T47D (cell line): ENCODE measurements around the gene PIGL.

Source experiments
- DNase-seq, 2 experiments: peaks; one replicate each; pipeline versions ENCODE4 v3.0.0 to v3.0.0-alpha.2; 2011 to 2012; ENCODE audit warnings: low read depth in 1 of 2, low spot score in 1 of 2
- JUND ChIP-seq: IDR thresholded peaks from 2 replicates; pipeline ENCODE4 v1.6.1; 2012; ENCODE audit warnings: low read depth
- in situ Hi-C: cut with HindIII; loops from 2 replicates; pipeline ENCODE4 v1.10.0; 2016; ENCODE audit warnings: low sequenced_read_pairs, low pct_unique_long_range_greater_than_20kb

The PIGL gene

DNA sequence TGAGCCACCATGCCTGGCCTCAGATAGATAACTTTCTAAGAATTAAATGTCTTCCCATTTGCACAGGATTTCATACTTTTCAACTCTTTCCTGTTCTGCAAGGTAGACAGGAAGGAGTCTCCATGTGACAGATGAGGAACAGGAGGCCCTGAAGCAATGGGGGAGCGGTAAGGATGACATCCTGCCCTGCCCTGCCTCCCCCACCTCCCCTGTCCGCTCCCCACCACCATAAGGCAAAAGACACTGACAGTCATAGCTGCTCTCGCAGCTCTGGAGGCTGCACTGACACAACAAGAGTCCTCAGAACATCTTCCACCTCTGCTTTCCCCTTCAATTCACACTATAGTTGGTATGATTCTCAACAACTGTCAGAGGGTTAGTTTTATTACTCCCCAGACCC, 126.6 kb downstream of the PIGL start:
- DNase-seq = no peak
- in situ Hi-C loops = no loop called here
- TF ChIP-seq JUND = no peak

DNA sequence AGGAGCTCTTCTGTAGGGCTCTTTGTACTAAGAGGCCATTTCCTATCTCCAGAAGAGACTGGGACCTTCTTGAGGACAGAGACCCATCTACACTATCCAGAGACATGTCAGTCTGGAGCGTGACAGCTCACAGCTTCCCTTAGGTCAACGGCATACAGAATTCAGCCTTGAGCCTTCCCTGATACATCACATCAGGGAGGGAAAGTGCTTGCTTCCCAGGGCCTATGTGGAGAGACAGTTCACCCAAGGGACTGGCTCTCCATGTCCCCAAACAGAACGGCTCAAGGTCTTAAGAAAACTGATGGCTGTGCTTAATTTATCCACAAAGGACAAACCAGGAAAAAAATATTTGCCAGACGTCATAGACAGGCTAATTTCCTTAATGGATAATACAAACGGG, 128.6 kb downstream of the PIGL start:
- no peak for TF ChIP-seq JUND
- no peak for DNase-seq
- in situ Hi-C loops = no loop called here

- TF ChIP-seq JUND = no peak
- in situ Hi-C loops = no loop called here
These were observed 129.8 kb downstream of the PIGL start for GRCh38 chr17:16346721-16347271.

DNA sequence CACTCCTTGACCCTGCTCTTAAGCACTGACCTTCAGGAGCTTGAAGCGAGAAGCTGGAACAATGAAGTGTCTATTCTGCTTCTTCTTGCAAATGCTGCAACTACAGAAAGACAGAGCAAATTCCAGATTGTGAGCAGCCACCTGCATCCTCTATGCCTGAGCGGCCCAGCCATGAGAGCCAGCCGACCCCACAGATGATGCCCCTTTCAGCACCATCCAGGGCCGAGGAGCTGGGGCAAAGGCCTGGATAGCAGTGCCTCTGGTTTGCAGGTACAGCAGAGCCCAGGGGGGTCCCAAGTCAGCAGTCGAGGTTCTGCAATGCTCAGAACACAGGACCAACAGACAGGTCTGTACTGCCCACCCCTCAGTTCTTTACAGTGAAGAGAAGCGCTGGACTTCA, 131.6 kb downstream of the PIGL start:
- in situ Hi-C loops = no loop called here
- no peak for TF ChIP-seq JUND
- DNase-seq = no peak

More at GRCh38 chr17:16346721-16347271, 129.8 kb downstream of the PIGL start:
- DNase-seq = no peak

GRCh38 chr17:16349431-16349830, 132.4 kb downstream of the PIGL start:
- in situ Hi-C loops = no loop called here
- no peak for TF ChIP-seq JUND
- no peak for DNase-seq

- in situ Hi-C loops = no loop called here
- TF ChIP-seq JUND = no peak
- DNase-seq = no peak
These were observed 134.8 kb downstream of the PIGL start for GRCh38 chr17:16351831-16352230.

GRCh38 chr17:16352303-16352666, 135.3 kb downstream of the PIGL start:
- in situ Hi-C loops = no loop called here
- DNase-seq = peak in 1 of 2 experiments; percentile 4
- no peak for TF ChIP-seq JUND

DNA sequence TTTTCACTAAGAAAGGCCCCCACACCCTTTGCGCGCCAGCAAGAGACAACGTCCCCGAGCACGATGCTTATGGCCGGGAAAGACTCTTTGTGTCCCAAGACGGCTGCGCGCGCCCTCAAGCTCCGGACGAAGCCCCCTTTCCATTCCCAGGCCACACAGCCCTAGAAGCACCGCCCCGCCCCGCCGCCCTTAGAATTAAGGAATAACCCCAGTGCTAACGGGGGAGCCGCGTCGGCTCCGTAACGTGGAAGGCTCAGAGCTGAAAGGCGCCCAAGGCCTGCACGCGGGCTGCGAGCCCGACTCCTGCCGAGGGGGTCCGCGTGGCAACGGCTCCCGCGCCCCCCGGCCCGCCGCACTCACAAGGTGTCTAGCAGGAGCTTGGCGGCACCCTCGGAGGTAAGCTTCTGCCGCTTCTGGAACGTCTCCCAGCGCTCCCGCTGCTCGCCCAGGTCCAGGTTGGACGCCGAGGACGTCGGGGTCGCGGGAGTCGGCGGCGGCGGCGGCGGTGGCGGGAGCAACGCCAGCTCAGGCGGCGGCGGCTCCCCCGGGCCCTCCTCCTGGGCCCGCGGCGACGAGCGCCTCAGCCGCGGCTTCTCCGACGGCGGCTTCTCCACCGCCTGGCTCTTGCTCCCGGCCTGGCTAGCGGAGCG, 135.8 kb downstream of the PIGL start:
- no peak for TF ChIP-seq JUND
- in situ Hi-C loops = no loop called here
- no peak for DNase-seq

GRCh38 chr17:16353317-16354174, 136.5 kb downstream of the PIGL start, which contains the start of gene CENPV:
TSS of gene CENPV (minus strand) at chr17:16353469. CDS start at chr17:16353436, 33 bp downstream.
- no peak for TF ChIP-seq JUND
- in situ Hi-C loops = no loop called here
- DNase-seq = peak; percentile 5 to 33

DNA sequence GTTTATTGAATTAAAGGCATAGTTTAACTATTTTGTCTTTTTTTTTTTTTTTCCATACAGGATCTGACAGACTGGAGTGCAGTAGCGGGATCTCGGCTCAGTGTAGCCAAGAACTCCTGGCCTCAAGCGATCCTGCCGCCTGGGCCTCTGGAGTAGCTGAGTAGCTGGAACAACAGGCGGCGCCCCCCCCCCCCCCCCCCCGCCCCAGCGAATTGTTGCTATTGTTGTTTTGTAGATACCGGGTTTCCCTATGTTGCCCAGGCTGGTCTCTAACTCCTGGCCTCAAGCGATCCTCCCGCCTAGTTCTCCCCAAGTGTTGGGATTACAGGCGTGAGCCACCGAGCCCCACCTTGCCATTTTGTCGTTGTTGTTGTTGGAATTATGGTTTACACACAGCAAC, 137.6 kb downstream of the PIGL start:
- no peak for TF ChIP-seq JUND
- in situ Hi-C loops = no loop called here
- no peak for DNase-seq

GRCh38 chr17:16358394-16358793, 141.4 kb downstream of the PIGL start:
- TF ChIP-seq JUND = no peak
- in situ Hi-C loops = no loop called here
- DNase-seq = no peak

DNA sequence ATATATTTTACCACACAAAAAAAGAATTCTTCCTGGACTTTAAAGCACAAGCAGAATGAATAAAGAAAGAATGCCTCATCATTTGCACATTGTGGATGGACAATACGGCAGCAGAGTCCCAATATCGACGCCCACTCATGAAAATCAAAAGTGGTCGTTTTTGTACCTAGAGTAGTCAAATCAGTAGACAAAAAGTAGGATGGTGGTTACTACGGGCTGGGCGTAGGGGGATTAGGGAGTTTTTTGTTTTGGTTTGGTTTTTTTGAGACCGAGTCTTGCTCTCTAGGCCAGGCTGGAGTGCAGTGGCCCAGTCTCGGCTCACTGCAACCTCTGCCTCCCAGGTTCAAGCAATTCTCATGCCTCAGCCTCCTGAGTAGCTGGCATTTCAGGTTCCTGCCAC, 144.9 kb downstream of the PIGL start:
- no peak for TF ChIP-seq JUND
- DNase-seq = no peak
- in situ Hi-C loops = no loop called here
